IPS-11a (cell line): ENCODE measurements around the gene OTUB2.

Experiments used
- H3K4me3 ChIP-seq: one replicate; pipeline ENCODE4 v1.5.1; 2013; ENCODE audit warnings: low read depth, low read length, control low read depth

The OTUB2 gene

DNA sequence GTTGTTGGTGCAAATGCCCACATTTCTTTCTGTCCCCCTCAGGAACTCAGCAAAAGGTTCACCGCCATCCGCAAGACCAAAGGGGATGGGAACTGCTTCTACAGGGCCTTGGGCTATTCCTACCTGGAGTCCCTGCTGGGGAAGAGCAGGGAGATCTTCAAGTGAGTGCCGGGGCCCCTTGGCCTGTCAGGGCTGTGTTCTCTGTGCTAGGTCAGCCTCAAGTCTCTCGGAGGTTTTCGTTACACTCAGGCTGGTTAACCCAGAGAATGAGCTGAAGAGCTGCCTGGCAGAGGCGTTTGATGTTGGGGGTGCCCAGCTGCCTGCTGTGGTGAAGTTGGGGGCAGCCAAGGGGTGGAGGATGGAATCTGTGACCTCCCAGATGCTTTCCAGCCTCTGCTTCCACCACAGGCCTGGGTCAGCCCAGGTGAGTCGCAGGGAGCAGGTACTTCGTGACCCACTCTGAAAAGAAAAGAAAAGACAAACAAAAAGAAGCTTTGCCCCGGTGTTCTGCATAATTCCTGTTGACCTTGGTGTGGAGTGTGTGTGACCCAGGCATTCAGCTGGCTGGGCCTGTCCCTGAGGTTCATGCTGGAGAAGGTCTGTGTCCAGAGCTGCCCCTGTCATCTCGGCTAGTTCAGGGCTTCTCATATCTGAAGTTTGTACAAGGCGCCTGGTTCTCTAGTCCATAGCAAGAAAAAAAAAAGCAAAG lies 12.9 kb downstream of the OTUB2 start:
- no peak overlapping the region for H3K4me3 ChIP-seq

DNA sequence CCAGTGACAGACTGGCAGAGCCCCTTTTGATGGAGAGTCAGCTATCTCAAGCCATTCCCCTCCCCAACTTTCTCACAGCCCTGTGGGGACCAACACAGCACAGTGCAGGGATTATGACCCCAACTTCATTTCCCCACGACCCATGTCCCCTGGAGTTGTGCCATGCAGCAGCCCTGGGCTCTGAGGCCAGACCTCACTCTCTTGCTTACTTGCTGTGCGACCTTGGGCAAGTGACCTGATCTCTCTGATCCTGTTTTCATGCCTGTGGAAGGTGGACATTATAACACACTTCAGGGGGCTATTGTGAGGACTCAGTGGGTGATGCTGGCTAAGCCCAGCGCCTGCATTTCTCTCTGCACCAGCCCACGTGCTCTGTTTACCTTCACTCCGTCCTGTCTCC lies 14.1 kb downstream of the OTUB2 start:
- H3K4me3 ChIP-seq = no peak overlapping the region

GRCh38 chr14:94040796-94041195 lies 14.7 kb downstream of the OTUB2 start:
- H3K4me3 ChIP-seq = no peak overlapping the region

GRCh38 chr14:94041551-94042346 lies 15.6 kb downstream of the OTUB2 start:
- no peak overlapping the region for H3K4me3 ChIP-seq

DNA sequence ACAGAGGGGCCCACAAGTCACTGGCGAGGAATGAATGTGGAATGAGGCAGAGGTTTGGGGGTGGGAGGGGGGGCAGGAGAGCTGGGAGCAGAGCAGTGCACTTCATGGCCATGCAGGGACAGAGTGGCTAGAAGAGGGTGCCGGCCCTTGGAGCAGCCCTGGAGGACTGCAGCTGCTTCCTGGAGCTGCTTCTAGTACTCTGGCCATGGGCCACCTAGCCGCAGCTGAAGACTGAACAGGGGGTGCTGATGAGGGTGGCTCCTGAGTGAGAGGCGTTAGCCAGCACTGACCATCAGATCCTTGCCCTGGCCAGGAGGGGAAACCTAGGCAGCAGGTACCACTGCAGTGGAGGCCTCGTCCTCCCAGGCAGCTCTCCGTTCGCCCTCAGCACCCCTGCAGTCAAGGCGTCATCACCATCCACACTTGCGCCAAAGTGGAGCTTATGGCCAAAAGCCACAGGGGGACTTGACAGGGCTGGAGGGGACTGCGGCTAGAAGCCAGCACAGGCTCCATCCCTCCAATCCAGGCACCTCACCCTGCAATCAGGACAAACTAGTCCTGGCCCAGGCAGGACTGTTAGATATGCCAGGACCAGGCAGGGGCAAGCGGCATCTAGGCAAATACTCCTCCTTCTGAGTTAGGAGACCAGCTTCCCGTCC lies 16.4 kb downstream of the OTUB2 start:
- H3K4me3 ChIP-seq = no peak overlapping the region

DNA sequence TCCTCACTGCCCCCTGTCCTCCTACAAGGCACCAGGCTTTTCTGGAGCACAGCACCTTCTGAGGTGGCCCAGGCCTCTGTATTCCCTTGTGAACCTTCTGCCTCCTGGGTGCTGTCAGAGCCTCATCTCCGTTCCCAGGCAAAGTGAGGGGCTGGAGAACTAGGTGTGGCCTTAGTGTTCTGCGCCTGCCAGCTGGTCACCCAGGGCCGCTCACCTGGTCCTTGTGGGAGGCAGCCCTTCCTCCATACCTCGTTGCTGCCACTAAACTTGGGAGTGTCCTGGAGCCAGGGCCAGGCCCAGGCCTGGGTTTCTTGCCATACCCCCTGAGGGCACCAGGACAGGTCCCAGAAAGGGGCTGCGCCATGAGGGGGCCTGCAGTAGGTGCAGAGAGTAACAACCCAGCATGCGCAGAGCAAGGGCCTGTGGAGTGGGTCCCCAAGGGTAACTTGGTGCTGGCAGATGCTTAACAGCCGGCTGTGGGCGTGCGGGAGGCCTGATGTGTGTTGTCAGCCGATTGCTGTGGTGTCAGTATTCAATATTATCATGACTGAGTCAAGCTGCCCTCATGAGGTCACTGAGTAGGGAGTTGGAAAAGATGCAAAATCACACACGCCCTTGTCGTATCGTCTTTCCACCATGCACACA lies 17.1 kb downstream of the OTUB2 start:
- H3K4me3 ChIP-seq = no peak overlapping the region

GRCh38 chr14:94043756-94044475 lies 17.8 kb downstream of the OTUB2 start:
- no peak overlapping the region for H3K4me3 ChIP-seq

- no peak overlapping the region for H3K4me3 ChIP-seq
Measured at GRCh38 chr14:94044476-94045091, 18.4 kb downstream of the OTUB2 start.

DNA sequence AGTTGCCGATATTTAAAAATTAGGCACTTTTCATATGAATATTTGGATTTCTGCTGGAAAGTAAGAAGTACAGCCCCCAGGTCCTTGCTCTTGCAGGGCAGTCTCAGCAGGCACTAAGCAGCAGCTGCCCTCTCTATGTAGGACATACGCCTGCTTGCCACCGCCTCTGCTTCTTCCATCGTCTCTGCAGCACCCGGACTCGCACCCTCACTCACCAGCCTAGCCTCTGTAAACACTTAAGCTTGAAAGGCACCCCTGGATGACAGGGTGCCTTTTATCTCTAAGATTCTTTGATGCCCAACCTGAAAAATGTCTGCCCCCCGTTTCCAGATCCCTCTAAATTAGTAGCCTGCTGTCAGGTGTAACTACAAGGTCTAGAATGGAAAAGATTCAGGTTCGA lies 19.0 kb downstream of the OTUB2 start:
- H3K4me3 ChIP-seq = no peak overlapping the region

DNA sequence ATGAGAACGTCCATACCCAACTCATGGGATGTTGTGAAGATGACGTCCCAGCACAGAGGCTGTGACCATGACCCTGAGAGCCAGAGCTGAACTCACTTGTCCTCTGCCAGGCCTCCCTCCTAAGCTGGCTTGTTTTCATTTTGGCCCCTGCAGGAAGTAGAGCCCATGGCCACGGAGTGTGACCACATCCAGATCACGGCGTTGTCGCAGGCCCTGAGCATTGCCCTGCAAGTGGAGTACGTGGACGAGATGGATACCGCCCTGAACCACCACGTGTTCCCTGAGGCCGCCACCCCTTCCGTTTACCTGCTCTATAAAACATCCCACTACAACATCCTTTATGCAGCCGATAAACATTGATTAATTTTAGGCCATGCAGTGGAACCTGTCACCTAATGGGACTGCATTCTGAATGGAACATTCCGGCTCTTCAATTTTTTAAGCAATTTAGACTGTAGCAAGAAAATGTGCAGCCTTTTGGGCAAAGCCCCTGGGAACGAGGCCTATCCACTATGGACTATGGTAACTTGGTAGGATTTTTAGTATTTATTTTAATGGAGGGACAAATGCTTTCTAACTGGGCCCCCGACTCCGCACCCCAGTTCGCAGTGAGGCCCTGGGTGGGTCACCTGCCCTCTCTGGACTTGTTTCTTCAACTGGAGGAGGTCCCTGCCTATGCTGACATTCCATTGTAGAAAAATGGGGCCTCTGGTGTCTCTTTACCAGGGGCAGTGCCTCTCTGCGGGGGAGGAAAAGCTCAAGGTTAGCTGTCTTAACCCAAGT lies 19.6 kb downstream of the OTUB2 start:
- H3K4me3 ChIP-seq = no peak overlapping the region

GRCh38 chr14:94046696-94047250 lies 20.6 kb downstream of the OTUB2 start:
- no peak overlapping the region for H3K4me3 ChIP-seq

- no peak overlapping the region for H3K4me3 ChIP-seq
Measured at GRCh38 chr14:94047581-94047980, 21.4 kb downstream of the OTUB2 start.

GRCh38 chr14:94048691-94049624 lies 22.8 kb downstream of the OTUB2 start:
- H3K4me3 ChIP-seq = no peak overlapping the region

GRCh38 chr14:94049625-94050023 lies 23.5 kb downstream of the OTUB2 start:
- no peak overlapping the region for H3K4me3 ChIP-seq

DNA sequence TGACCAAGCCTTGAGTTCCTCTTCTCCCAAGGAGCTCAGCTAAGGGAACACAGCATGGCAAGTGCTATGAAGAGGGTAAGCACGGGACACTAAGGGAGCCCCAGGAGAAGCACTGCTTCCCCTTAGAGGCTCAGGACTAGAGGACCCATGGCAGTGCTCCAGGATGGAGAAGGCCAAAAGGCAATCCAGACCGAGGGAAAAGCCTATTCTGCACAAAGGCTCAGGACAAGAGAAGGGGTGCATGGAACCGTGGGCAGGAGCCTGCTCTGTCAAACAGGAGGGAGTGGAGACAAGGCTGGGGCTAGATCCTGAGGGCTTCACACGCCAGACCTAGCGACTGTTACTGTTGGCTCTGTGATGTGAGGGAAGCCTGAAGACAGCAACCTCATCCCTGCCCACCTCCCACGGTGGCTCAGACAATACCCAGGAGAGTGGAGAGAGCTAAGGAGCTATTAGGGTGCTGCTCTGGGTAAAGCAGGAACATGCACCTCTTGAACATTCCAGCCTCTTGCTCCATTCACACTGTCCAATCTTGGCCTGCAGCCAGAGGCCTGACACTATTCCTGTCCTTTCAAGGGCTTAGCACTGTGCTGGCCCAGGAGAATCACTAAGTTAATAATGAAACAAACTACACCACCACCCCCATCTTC lies 24.2 kb downstream of the OTUB2 start:
- H3K4me3 ChIP-seq = no peak overlapping the region

- no peak overlapping the region for H3K4me3 ChIP-seq
Measured at GRCh38 chr14:94051115-94051514, 25.0 kb downstream of the OTUB2 start.

DNA sequence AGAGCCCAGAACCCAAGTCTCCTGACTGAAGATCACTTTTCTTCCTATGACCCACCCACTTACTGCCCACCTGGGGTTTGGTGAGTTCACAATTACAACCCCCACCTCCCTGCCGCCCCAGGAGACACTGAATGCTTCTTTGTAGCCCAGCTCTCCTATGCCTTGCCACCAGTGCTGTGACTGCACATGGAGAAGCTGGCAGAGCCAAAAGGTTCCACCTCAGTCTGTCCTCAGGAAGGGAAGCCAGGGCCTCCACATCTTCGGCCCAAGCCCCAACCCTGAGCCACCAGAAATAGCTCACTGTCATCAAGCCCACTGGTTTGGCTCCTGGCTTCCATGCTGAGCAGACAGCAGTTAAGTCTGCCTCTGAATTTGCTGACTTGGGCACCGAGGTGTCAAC lies 25.6 kb downstream of the OTUB2 start:
- H3K4me3 ChIP-seq = no peak overlapping the region

- no peak overlapping the region for H3K4me3 ChIP-seq
Measured at GRCh38 chr14:94052199-94052598, 26.1 kb downstream of the OTUB2 start.
